Adrenal gland (tissue), 12 donors: ENCODE data around the gene ELK1. TPM values are rescaled to one million over a fixed set of nuclear protein-coding genes. Genes with fewer than 3 reads are reported as not detected.

ENCODE experiments used
- DNase-seq, 7 donors: peaks; one replicate each; pipeline ENCODE4 v3.0.0-alpha.2; 2019 to 2020
- H3K27ac ChIP-seq, 5 donors: fragments of 200-600 bp; sonication (generic) in 4 of 5; 1 replicate in 3 of 5; 2 replicates in 2 of 5; pipeline versions ENCODE4 v1.5.1 to v1.8.0; 2016 to 2020; ENCODE audit warnings: mild to moderate bottlenecking in 1 of 5
- H3K27me3 ChIP-seq: fragments of 200-600 bp; 2 replicates; pipeline ENCODE4 v1.8.0; 2021
- H3K36me3 ChIP-seq, 2 donors: fragments of 200-600 bp; replicated peaks in 1 of 2; 1 replicate in 1 of 2; 2 replicates in 1 of 2; pipeline versions ENCODE4 v1.5.1 to v1.8.0; 2018 to 2022
- H3K4me1 ChIP-seq, 2 donors: fragments of 200-600 bp; replicated peaks in 1 of 2; 1 replicate in 1 of 2; 2 replicates in 1 of 2; pipeline versions ENCODE4 v1.5.1 to v1.8.0; 2018 to 2021
- H3K4me3 ChIP-seq, 4 donors: fragments of 200-600 bp; sonication (generic) in 3 of 4; one replicate each; pipeline ENCODE4 v1.5.1; 2016 to 2018
- H3K9me3 ChIP-seq, 3 donors: fragments of 200-600 bp; sonication (generic) in 1 of 3; replicated peaks in 1 of 3; 1 replicate in 2 of 3; 2 replicates in 1 of 3; pipeline versions ENCODE4 v1.5.1 to v1.8.0; 2016 to 2021
- CTCF ChIP-seq, 6 experiments: fragments of 450-650 bp in 4 of 6; fragments of 200-600 bp in 2 of 6; sonication (generic) in 1 of 6; IDR thresholded peaks; 1 replicate in 5 of 6; 2 replicates in 1 of 6; pipeline versions ENCODE4 v1.5.1 to v1.8.0; 2016 to 2021; ENCODE audit warnings: antibody characterized with exemption in 6 of 6, mild to moderate bottlenecking in 2 of 6, moderate library complexity in 1 of 6
- POLR2A ChIP-seq, 2 donors: fragments of 450-650 bp; IDR thresholded peaks; one replicate each; pipeline ENCODE4 v1.6.1; 2017; ENCODE audit warnings: antibody characterized with exemption in 2 of 2, mild to moderate bottlenecking in 2 of 2, moderate library complexity in 1 of 2
- WGBS, 4 donors: extraction: QIAGEN DNeasy Blood & Tissue Kit in 2 of 4; methylation state at CpG; one replicate each; pipeline versions ENCODE4 v1.1.5 to v1.1.7; 2013 to 2017; 5-methylcytosine and 5-hydroxymethylcytosine counted together
- intact Hi-C, 2 donors: fragments of 100-400 bp; cut with DNase I; formaldehyde crosslinking; loops; one replicate each; pipeline versions ENCODE4 v1.14.1 to v1.15.0; 2022 to 2023
- polyA plus RNA-seq, 3 donors: library from polyadenylated mRNA; stranded (reverse); fragments of 200-250 nt in 2 of 3; fragments of 350-450 nt in 1 of 3; fragmentation: Illumina TruSeq in 1 of 3; extraction: RNeasy Lipid Tissue Mini Kit (QIAGEN cat#74804) in 1 of 3; gene quantifications; one replicate each; pipeline ENCODE4 v1.2.3, GENCODE V29; 2013 to 2014
- total RNA-seq, 9 donors: library from RNA; depleted of rRNA in 4 of 9; stranded (reverse); fragments of >200 nt in 4 of 9; fragments of 120-200 nt in 1 of 9; fragmentation: NEBNext Ultra II Directional in 1 of 9; extraction: Animal tissue kit (Norgen Biotek cat#: 25700) in 1 of 9; gene quantifications; one replicate each; pipeline versions ENCODE4 v1.1.0 to v1.2.4, GENCODE V29; 2013 to 2023
- donor health status: healthy with polysubstance abuse.
- donor health status: Bipolar disorder and iron deficiency.
- donor health status: DM: yes; HTN: yes; CAD: no.
- donor health status: DM: no; HTN: no; CAD: no.
- donor health status: DM: no; HTN: no; CAD: no.
- donor health status: DM: yes; HTN: yes; CAD: no.

ELK1 gene
- total and polyA plus RNA-seq, 12 donors = 21.6 to 78.8 (median 46.3) TPM

- Histone ChIP-seq H3K4me3 (no peak overlapping the region), H3K36me3 (no peaks in the 10 kb centered on the region), H3K9me3 (no peaks in the 10 kb centered on the region), H3K4me1 (peaks cover 0 to 10% of the 10 kb centered on the region in 2 donors), H3K27ac (no peak overlapping the region), H3K27me3 (no peaks in the 10 kb centered on the region)
- peak in 1 of 7 donors; percentile 5 for DNase-seq
- 17 to 86% (median 84%) methylated on average over 1 to 5 of the region's 5 CpGs for WGBS, 4 donors
- TF ChIP-seq POLR2A (IDR thresholded peaks at IDR 0.05) (no peak), CTCF (IDR thresholded peaks at IDR 0.05) (no peak)
- intact Hi-C loops = no loop called here
Measured at GRCh38 chrX:47590984-47591383, 59.4 kb downstream of the ELK1 start.

GRCh38 chrX:47587906-47588735 is 62.2 kb downstream of the ELK1 start:
- intact Hi-C loops = no loop called here
- DNase-seq = peak in 2 of 7 donors; percentile 22 to 31
- no peak for TF ChIP-seq CTCF (IDR thresholded peaks at IDR 0.05)
- no peak for TF ChIP-seq POLR2A (IDR thresholded peaks at IDR 0.05)
- Histone ChIP-seq H3K9me3 (no peaks in the 10 kb centered on the region), H3K4me3 (no peak overlapping the region), H3K27me3 (no peaks in the 10 kb centered on the region), H3K36me3 (peaks cover 0 to 11% of the 10 kb centered on the region in 2 donors), H3K4me1 (peaks cover 0 to 6% of the 10 kb centered on the region in 2 donors), H3K27ac (no peak overlapping the region)
- WGBS, 4 donors = 75 to 96% (median 82%) methylated on average over 3 to 16 of the region's 16 CpGs

DNA sequence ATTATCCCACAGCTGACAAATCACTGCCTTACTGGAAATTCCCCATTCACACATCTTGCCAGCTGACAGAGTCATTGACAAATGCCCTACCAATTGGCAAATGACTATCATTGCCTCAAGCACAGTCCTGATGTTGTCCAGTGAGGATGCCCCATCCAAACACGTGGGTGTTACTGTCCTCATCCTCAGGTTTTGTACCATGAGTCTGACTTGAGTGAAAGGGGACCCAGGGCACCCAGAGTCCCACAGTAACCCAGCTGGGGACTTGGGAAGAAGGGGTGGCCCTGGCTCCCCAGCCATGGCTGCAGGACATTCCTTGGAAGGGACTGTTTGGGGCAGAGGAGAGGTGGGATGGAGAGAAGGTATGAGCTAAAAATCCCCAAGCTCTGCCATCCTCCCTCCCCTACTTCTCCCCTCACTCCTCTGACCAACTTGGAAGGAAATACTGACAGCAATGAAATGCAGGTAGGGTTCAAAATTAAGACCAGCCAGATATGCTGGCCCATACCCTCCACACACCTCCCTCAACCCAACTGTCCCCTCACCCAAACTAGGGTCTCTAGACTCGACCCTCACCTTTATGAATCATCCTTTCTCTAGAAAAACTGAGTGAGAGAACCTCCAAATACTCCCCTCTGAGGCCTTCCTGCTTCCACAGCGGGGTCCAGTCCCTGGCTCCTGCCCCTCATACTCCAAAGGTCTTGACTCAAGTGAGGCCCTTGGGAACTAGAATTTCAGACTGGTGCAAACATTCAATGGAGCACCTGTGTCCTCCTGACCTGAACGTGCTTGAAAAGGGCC is 63.1 kb downstream of the ELK1 start:
- peak in 1 of 7 donors; percentile 48 for DNase-seq
- H3K4me3 ChIP-seq = no peak overlapping the region
- WGBS, 4 donors = 49 to 75% (median 60%) methylated on average over 4 of the region's 4 CpGs
- TF ChIP-seq POLR2A (IDR thresholded peaks at IDR 0.05) (no peak), CTCF (IDR thresholded peaks at IDR 0.05) (no peak)
- no peaks in the 10 kb centered on the region for H3K9me3 ChIP-seq
- peaks cover 0 to 11% of the 10 kb centered on the region in 2 donors for H3K36me3 ChIP-seq
- no peaks in the 10 kb centered on the region for H3K27me3 ChIP-seq
- peaks cover 0 to 6% of the 10 kb centered on the region in 2 donors for H3K4me1 ChIP-seq
- intact Hi-C loops = no loop called here
- H3K27ac ChIP-seq = no peak overlapping the region

DNA sequence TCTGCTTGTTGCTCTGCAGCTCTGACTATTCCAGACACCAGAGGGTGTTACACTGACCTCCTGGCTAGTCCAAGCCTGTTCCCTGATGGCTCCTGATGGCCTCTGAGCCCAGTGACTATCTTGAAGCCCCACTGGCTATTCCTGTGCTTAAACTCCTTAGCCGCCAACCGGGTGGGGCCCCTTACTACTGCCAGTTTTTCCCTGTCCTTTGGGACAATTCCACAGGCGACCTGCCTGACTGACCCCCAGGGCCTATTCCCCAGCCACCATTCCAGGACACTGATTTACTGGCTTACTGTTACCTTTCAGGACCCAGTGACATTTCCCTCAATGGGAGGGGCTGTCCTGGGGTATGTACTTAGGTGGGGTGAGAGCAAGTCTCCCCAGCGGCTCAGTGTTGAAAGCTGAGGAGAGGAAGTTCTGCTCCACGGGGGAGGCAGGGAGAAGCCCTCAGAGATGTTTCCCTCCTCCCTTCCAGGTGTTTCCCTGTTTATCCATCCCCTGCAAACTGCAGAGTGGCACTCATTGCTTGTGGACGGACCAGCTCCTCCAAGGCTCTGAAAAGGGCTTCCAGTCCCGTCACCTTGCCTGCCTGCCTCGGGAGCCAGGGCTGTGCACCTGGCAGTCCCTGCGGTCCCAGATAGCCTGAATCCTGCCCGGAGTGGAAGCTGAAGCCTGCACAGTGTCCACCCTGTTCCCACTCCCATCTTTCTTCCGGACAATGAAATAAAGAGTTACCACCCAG is 64.1 kb downstream of the ELK1 start:
- Histone ChIP-seq H3K9me3 (no peaks in the 10 kb centered on the region), H3K4me1 (peaks cover 0 to 6% of the 10 kb centered on the region in 2 donors), H3K4me3 (no peak overlapping the region), H3K27me3 (no peaks in the 10 kb centered on the region), H3K36me3 (peaks cover 0 to 11% of the 10 kb centered on the region in 2 donors), H3K27ac (peak overlapping the region in 1 of 5 donors; percentile 11)
- intact Hi-C loops = no loop called here
- no peak for DNase-seq
- TF ChIP-seq CTCF (IDR thresholded peaks at IDR 0.05) (no peak), POLR2A (IDR thresholded peaks at IDR 0.05) (no peak)
- WGBS, 4 donors = 73 to 91% (median 83%) methylated on average over 5 to 11 of the region's 11 CpGs
